Stimulated activated CD8-positive, alpha-beta memory T cell treated with anti-CD3 and anti-CD28 coated beads, Interleukin-12 subunit alpha, Interleukin-12 subunit beta, amount 100 ng/mL, for 1 hour (primary cell): Measurements from ENCODE around the gene NPPB.

Source experiments
- DNase-seq: peaks from one replicate; pipeline ENCODE4 v3.0.0-alpha.2; 2020; ENCODE audit warnings: low read depth

NPPB gene

DNA sequence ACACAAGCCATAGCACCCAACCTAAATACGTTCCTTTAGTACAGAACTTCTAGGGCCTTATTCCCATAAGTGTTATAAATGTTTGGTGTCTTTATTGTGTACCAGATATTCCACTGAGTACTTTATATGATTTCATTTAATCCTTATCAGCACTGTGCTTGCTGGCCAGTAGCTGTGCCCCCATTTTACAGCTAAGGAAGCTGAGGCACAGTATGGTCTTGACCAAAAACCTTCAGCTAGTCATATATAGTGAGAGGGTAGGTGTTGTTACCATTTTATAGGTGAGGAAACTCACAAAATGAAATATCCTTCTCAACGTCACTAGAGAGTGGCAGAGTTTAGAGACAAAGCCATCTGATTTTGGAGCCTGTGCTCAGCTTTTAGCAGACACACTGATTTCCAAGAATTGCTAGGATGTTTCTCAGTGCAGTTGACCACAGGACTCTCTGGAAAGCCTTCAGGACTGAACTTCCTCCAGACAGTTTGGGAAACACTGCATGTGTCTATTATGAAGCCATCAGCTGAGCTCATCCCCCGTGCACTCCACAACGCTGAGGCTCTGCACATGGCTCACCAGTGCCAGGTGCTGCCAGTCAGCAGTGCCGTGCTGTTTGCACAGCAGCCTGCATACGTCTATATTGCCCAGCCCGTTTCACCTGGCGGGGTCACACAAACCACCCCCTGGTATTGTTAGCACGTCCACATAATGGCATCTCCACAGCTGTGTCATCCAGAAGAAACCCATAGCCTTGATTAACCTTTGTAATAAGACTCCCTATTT, 26.6 kb downstream of the NPPB start:
- DNase-seq, result no peak

DNA sequence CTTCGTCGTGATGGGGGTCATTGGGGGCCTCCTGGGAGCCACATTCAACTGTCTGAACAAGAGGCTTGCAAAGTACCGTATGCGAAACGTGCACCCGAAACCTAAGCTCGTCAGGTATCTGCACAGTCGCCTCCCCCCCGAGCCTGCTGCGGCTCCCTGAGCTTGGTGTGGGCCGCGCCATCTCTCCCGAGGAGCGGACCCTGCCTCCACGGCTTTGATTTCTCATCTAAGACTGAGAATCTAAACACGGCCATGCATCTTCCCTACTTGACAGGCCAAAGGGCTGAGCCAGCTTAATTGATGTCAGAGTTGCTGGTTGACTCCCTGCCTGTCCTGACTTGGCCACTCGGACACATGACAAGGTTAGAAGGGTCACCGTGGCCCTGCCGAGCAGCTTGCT, 30.2 kb downstream of the NPPB start:
- DNase-seq, result no peak

- no peak for DNase-seq
Observed at GRCh38 chr1:11826946-11827345, 31.8 kb downstream of the NPPB start.

DNA sequence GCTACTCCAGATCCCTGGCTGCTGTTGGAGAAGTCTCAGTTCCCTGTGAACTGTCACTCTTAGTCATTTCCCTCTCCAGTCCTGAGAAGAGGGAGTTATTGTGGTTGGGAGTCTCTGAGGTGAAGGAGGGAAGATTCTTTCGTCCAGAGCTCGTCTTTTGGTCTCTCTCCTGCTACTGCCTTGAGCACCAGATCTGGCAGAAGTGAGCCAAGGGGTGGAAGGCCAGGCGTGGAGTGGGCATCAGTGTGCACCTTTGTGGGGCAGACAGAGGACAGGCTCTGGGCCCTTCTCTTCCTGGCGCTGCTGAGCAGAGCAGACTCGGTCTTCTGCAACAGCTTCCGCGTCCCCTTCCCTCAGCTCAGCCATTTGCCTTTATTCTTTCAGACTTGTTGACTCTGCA, 33.6 kb downstream of the NPPB start:
- DNase-seq, result no peak

DNA sequence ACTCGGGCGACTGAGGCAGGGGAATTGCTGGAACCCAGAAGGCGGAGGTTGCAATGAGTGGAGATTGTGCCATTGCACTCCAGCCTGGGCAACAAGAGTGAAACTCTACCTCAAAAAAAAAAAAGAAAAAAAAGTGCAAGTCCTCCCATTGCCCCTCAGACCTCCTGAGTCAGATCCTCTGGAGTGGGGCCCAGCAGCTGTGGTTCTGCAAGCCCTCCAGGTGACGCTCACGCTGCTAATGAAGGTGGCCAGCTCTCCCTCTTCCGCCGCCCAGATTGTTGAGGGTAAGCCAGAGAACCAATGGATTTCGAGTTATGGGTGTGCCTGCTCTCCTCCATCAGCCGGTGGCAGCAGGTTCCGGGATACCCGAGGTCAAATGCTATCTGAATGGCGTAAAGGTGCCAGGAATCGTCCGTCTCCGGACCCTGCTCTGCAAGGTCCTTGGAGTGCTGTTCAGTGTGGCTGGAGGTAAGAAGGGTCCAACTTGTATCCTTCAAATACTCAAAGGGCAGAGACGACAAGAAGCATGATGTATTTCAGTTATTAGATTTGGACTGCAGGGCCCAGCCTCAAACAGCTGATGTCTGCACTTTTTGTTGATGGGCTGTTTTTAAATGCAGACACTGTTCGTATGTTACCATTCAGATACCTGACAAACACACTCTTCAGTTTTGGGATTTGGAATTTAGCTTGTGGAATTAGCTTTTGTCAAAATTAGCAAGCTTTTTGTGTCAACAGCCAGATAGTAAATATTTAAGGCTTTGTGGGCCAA, 35.2 kb downstream of the NPPB start:
- no peak for DNase-seq

GRCh38 chr1:11822091-11822490, 36.7 kb downstream of the NPPB start:
- DNase-seq, result no peak

GRCh38 chr1:11817192-11817591, 41.6 kb downstream of the NPPB start:
- DNase-seq, result no peak

DNA sequence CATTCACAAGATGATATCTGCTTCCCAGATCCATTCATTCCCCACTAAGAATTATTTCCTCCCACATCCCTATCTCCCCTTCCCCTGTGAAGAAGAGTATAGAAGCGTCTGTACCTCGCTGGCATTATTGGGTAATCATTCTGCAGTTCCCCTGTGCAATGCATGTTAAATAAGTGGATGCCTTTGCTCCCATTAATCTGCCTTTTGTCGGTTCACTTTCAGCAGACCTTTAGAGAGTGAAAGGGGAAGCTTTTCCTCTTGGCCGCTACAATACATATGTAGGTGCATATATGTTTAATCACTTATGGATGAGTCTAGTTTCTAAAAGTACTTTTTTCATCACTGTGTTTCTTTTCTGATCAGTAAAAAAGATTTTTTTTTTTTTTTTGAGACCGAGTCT, 45.7 kb downstream of the NPPB start:
- no peak for DNase-seq
